AG09319 (cell line): Measurements from ENCODE around the gene PDE7B.

Experiments used
- DNase-seq: peaks from one replicate; pipeline ENCODE4 v3.0.0-alpha.2; 2010; ENCODE audit warnings: low read depth; ENCODE audit errors: extremely low read depth
- TF ChIP-seq, protein P1 (sequence below): IDR thresholded peaks from 2 replicates; pipeline ENCODE4 v1.5.1; 2011; ENCODE audit warnings: low read depth, mild to moderate bottlenecking, inconsistent platforms, low read length, moderate library complexity

PDE7B gene

DNA sequence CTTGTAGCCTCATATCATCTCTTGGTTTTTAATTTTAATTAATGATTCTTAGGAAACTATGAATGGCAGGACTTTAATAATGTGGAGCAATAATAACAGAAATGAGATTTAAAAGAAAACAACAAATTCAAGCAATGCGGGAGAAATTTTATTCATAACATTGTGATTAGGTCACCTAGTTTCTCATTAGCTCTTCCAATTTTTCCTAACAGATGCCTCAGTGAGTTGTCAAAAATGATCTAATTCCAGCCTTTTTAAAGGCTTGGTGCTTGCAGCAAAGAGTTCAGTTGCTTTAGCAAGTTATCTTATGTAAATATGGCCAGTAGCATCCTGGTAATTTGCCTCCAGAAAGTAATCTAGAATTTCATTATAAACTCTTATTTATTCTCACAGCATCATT lies 20.4 kb downstream of the PDE7B start:
- no peak for DNase-seq
- TF ChIP-seq, protein P1, sequence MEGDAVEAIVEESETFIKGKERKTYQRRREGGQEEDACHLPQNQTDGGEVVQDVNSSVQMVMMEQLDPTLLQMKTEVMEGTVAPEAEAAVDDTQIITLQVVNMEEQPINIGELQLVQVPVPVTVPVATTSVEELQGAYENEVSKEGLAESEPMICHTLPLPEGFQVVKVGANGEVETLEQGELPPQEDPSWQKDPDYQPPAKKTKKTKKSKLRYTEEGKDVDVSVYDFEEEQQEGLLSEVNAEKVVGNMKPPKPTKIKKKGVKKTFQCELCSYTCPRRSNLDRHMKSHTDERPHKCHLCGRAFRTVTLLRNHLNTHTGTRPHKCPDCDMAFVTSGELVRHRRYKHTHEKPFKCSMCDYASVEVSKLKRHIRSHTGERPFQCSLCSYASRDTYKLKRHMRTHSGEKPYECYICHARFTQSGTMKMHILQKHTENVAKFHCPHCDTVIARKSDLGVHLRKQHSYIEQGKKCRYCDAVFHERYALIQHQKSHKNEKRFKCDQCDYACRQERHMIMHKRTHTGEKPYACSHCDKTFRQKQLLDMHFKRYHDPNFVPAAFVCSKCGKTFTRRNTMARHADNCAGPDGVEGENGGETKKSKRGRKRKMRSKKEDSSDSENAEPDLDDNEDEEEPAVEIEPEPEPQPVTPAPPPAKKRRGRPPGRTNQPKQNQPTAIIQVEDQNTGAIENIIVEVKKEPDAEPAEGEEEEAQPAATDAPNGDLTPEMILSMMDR: no peak

DNA sequence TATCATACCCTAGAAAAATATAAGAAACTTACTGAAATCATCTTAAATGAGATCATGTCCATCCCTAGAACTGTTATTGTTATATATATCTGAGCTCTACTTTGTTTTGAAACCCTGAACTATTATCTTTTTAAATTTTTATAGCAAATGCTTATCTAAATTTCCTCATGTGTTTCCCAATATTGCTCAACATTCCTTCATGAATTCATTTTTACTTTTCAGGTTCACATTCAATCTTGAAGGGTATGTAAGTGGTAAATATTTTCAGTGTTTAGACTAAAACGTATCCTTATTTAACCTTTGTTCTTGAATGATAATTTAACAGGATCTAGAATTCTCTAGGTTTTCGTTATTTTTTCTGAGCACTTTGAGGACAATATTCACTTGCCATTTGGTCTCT lies 23.9 kb downstream of the PDE7B start:
- TF ChIP-seq, protein P1: no peak
- DNase-seq: no peak

DNA sequence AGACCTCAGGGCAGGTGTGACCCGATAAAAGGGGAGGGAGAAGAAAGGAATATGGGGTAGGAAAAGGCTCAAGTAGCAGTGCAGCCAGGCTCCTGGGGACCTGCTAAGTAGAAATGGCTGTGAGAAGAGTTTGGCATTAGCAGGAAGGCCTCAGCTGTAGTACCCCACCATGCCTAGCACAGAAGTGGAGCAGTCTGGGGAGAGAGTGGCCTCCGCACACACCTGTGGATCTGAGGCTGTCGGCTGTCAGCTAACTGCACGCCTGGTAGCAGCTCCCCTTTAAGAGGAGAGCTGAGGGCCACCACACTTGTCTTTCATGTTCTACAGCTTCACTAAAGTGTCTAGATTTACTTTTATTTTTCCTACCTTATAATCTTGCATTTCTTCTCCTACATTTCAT lies 24.6 kb downstream of the PDE7B start:
- DNase-seq: no peak
- TF ChIP-seq, protein P1: no peak

DNA sequence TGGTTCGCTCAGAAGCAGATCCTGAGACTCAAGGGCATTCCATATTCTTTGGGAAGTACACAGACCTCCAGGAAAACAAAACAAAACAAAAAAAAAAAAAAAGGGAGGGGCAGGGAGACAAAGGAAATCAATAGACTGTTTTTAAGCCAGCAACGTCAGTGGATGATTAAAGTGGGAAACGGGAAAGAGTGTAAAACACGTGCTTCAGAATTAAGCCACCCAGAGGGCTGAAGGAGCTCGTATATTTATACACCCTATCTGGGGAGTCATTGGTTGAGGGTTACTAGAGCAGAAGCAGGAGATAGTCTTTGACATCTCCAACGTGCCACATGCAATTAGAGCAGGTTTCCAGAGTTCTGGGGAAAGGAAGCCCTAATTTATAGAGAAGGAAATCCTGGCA lies 26.2 kb downstream of the PDE7B start:
- no peak for DNase-seq
- TF ChIP-seq, protein P1: no peak

DNA sequence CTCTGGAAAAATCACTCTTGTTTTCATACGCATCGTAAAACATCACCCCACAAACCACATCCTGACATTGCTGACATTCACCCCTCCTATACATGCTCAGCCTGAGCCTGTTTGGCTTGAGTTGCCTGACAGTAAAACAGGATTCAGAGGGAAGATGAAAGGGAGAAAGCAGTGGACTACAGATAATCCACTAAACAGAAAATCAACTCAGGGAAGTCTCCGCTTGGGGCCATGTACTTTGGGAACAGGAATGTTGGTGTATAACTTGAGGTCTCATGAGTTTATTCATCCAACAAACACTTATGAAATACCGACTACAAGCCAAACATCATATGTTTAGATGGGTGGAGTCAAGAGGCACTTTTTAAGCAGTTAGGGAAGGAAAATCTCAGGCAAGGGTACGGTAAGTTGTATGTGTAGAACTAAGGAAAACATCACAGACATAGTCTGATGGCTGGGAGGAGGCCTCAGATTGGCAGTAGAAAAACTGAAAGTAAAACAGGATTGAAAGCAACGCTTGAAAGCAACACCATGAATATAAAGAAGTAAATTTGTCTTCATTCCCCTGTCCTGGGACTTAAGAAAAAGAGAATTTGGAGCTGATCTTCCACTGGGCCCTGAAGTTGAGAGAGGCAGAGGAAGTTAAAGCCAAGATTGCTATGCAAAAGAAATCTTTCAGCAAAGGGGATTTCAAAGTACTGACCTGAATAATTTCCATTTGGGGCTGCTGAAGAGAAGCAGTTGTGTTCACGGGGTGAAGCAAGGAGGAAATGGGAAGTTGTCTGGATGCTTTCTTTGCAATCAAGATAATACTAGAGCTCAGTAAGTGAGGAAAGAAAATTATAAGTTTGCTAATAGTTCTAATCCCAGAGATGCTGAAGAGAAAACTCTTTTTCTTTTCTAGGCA lies 28.8 kb downstream of the PDE7B start:
- no peak for DNase-seq
- TF ChIP-seq, protein P1: no peak

DNA sequence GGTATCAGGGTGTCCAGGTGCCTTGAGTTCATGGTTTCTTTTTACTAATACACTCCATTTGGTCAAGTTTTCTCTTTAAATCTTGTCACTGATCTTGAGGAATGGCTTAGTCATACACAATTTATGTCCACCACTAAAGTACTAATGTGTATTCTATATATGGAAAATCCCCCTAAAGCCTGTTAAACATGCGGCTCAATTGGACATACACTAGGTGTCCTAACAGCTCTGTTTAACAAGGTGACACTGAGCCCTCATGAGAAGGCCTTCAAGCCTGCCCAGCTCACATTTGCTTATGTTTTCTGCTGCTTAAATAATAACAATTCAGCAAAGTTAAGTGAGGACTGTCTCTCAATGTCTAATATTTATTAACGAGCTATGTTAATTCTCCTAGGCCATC lies 31.5 kb downstream of the PDE7B start:
- DNase-seq: no peak
- TF ChIP-seq, protein P1: no peak

DNA sequence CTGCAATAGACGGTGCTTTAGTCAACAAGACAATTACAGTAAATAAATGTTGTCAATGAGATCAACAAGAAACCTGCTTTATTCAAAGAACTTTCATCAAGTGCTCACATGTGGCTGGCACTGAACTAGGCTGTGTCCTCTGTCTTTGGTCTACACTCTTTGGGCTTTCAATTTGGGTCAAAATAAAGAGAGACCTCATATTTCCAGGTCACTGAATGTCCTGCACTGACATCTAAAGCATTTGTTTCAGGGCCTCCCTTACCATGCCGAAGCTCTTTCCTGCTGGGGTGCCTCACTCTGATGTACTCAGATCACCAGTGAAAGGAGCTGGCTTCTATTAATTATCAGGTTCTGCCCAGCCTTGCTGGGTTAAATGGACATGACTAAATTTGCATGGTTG lies 32.0 kb downstream of the PDE7B start:
- TF ChIP-seq, protein P1: no peak
- no peak for DNase-seq
